Mesendoderm (in vitro differentiated cells): ENCODE results near the gene SLC16A3.

Experiments
- DNase-seq: peaks from one replicate; pipeline ENCODE4 v3.0.0; 2013
- H2AK5ac ChIP-seq: 2 replicates; pipeline ENCODE4 v1.6.1; 2013; ENCODE audit warnings: low read length, inconsistent platforms
- H2BK120ac ChIP-seq: 2 replicates; pipeline ENCODE4 v1.6.1; 2013; ENCODE audit warnings: low read depth, mild to moderate bottlenecking, low read length, moderate library complexity, mixed read lengths
- H2BK15ac ChIP-seq: replicated peaks from 2 replicates; pipeline ENCODE4 v1.6.1; 2013; ENCODE audit warnings: low read depth, mild to moderate bottlenecking, moderate library complexity
- H2BK5ac ChIP-seq: 2 replicates; pipeline ENCODE4 v1.6.1; 2013; ENCODE audit warnings: low read length, inconsistent platforms
- H3K18ac ChIP-seq: 2 replicates; pipeline ENCODE4 v1.6.1; 2013; ENCODE audit warnings: mild to moderate bottlenecking, low read length, mixed read lengths
- H3K23ac ChIP-seq: one replicate; pipeline ENCODE4 v1.6.1; 2013; ENCODE audit warnings: low read length
- H3K27ac ChIP-seq: 2 replicates; pipeline ENCODE4 v1.5.1; 2013; ENCODE audit warnings: low read depth, mild to moderate bottlenecking, inconsistent platforms, low read length, moderate library complexity
- H3K27me3 ChIP-seq: 2 replicates; pipeline ENCODE4 v1.6.1; 2013; ENCODE audit warnings: low read length, control low read depth, mild to moderate bottlenecking, inconsistent platforms; ENCODE audit not compliant: insufficient read depth, poor library complexity
- H3K36me3 ChIP-seq: 2 replicates; pipeline ENCODE4 v1.6.1; 2013; ENCODE audit warnings: low read length, inconsistent platforms; ENCODE audit not compliant: control insufficient read depth, insufficient read depth
- H3K4ac ChIP-seq: one replicate; pipeline ENCODE4 v1.6.1; 2013; ENCODE audit warnings: low read depth, mild to moderate bottlenecking, low read length, moderate library complexity
- H3K4me1 ChIP-seq: 2 replicates; pipeline ENCODE4 v1.6.1; 2013; ENCODE audit warnings: low read depth, low read length, inconsistent platforms; ENCODE audit not compliant: control insufficient read depth
- H3K4me2 ChIP-seq: 2 replicates; pipeline ENCODE4 v1.6.1; 2013; ENCODE audit warnings: low read length
- H3K4me3 ChIP-seq: 2 replicates; pipeline ENCODE4 v1.5.1; 2013; ENCODE audit warnings: mild to moderate bottlenecking, low read length
- H3K56ac ChIP-seq: one replicate; pipeline ENCODE4 v1.6.1; 2013; ENCODE audit warnings: low read length
- H3K79me1 ChIP-seq: 2 replicates; pipeline ENCODE4 v1.6.1; 2013; ENCODE audit warnings: low read length, inconsistent platforms
- H3K79me2 ChIP-seq: 2 replicates; pipeline ENCODE4 v1.6.1; 2013; ENCODE audit warnings: mild to moderate bottlenecking, low read length; ENCODE audit not compliant: control insufficient read depth, insufficient read depth
- H3K9ac ChIP-seq: 2 replicates; pipeline ENCODE4 v1.6.1; 2013; ENCODE audit warnings: low read length, inconsistent platforms
- H4K5ac ChIP-seq: one replicate; pipeline ENCODE4 v1.6.1; 2013; ENCODE audit warnings: low read length
- H4K8ac ChIP-seq: one replicate; pipeline ENCODE4 v1.6.1; 2013; ENCODE audit warnings: low read depth, mild to moderate bottlenecking, control low read depth, low read length, moderate library complexity
- WGBS: extraction: QIAGEN DNeasy Blood & Tissue Kit; methylation state at CpG from one replicate; pipeline ENCODE4 v1.1.7; 2013; ENCODE audit warnings: low lambda C conversion rate, missing lambda C conversion rate; ENCODE audit not compliant: insufficient coverage; ENCODE audit errors: extremely low coverage; 5-methylcytosine and 5-hydroxymethylcytosine counted together

Gene SLC16A3

GRCh38 chr17:82223517-82223916 is 5.3 kb upstream of the SLC16A3 start:
- H3K79me2 ChIP-seq: no peaks in the 10 kb centered on the region
- H3K36me3 ChIP-seq: no peaks in the 10 kb centered on the region
- H2BK15ac ChIP-seq: no peak overlapping the region
- no peak overlapping the region for H3K56ac ChIP-seq
- H3K27ac ChIP-seq: no peak overlapping the region
- H3K9ac ChIP-seq: no peak overlapping the region
- no peaks in the 10 kb centered on the region for H3K4me1 ChIP-seq
- no peak for DNase-seq
- no peak overlapping the region for H4K5ac ChIP-seq
- no CpG with 5 or more reads among the region's 5 CpGs for WGBS
- H2BK120ac ChIP-seq: no peak overlapping the region
- H3K18ac ChIP-seq: no peak overlapping the region
- H3K4me3 ChIP-seq: no peak overlapping the region
- H2AK5ac ChIP-seq: no peak overlapping the region
- no peak overlapping the region for H3K23ac ChIP-seq
- no peaks in the 10 kb centered on the region for H3K27me3 ChIP-seq
- H2BK5ac ChIP-seq: no peak overlapping the region
- no peak overlapping the region for H3K4me2 ChIP-seq
- H3K4ac ChIP-seq: no peak overlapping the region
- no peaks in the 10 kb centered on the region for H3K79me1 ChIP-seq
- H4K8ac ChIP-seq: no peak overlapping the region

GRCh38 chr17:82224666-82225065 is 4.2 kb upstream of the SLC16A3 start:
- Histone ChIP-seq H3K23ac (no peak overlapping the region), H2BK5ac (no peak overlapping the region), H3K4ac (no peak overlapping the region), H3K79me1 (no peaks in the 10 kb centered on the region), H3K36me3 (no peaks in the 10 kb centered on the region), H2AK5ac (no peak overlapping the region), H3K79me2 (no peaks in the 10 kb centered on the region), H3K9ac (no peak overlapping the region), H4K5ac (no peak overlapping the region), H4K8ac (no peak overlapping the region), H3K18ac (no peak overlapping the region), H3K27ac (no peak overlapping the region), H3K4me3 (no peak overlapping the region), H3K27me3 (peaks cover 2% of the 10 kb centered on the region), H3K4me1 (no peaks in the 10 kb centered on the region), H3K56ac (no peak overlapping the region), H3K4me2 (no peak overlapping the region), H2BK120ac (no peak overlapping the region), H2BK15ac (no peak overlapping the region)
- no peak for DNase-seq
- no CpG with 5 or more reads among the region's 8 CpGs for WGBS

GRCh38 chr17:82225368-82226029 is 3.3 kb upstream of the SLC16A3 start:
- no peak overlapping the region for H3K4me3 ChIP-seq
- no peaks in the 10 kb centered on the region for H3K4me1 ChIP-seq
- no peak overlapping the region for H2BK120ac ChIP-seq
- no peak overlapping the region for H2AK5ac ChIP-seq
- no peaks in the 10 kb centered on the region for H3K36me3 ChIP-seq
- H3K79me2 ChIP-seq: no peaks in the 10 kb centered on the region
- no peak overlapping the region for H3K18ac ChIP-seq
- no peak overlapping the region for H4K8ac ChIP-seq
- H2BK15ac ChIP-seq: no peak overlapping the region
- no peak overlapping the region for H3K27ac ChIP-seq
- no peaks in the 10 kb centered on the region for H3K79me1 ChIP-seq
- H2BK5ac ChIP-seq: no peak overlapping the region
- H3K27me3 ChIP-seq: peaks cover 3% of the 10 kb centered on the region
- no peak overlapping the region for H3K9ac ChIP-seq
- H4K5ac ChIP-seq: no peak overlapping the region
- no peak overlapping the region for H3K4ac ChIP-seq
- no CpG with 5 or more reads among the region's 24 CpGs for WGBS
- no peak overlapping the region for H3K23ac ChIP-seq
- DNase-seq: no peak
- H3K56ac ChIP-seq: no peak overlapping the region
- H3K4me2 ChIP-seq: no peak overlapping the region

- Histone ChIP-seq H3K23ac (no peak overlapping the region), H3K27me3 (peaks cover 3% of the 10 kb centered on the region), H3K27ac (no peak overlapping the region), H3K79me2 (no peaks in the 10 kb centered on the region), H2AK5ac (no peak overlapping the region), H3K56ac (no peak overlapping the region), H3K18ac (no peak overlapping the region), H3K79me1 (no peaks in the 10 kb centered on the region), H4K8ac (no peak overlapping the region), H3K4me2 (no peak overlapping the region), H2BK5ac (no peak overlapping the region), H3K4ac (no peak overlapping the region), H3K36me3 (no peaks in the 10 kb centered on the region), H3K4me3 (no peak overlapping the region), H2BK120ac (no peak overlapping the region), H3K9ac (no peak overlapping the region), H4K5ac (no peak overlapping the region), H3K4me1 (no peaks in the 10 kb centered on the region), H2BK15ac (no peak overlapping the region)
- WGBS: no CpG with 5 or more reads among the region's 15 CpGs
- no peak for DNase-seq
Observed at GRCh38 chr17:82226146-82226808, 2.6 kb upstream of the SLC16A3 start.

- Histone ChIP-seq H3K27me3 (peaks cover 3% of the 10 kb centered on the region), H4K5ac (no peak overlapping the region), H3K4me1 (no peaks in the 10 kb centered on the region), H2BK15ac (no peak overlapping the region), H2BK5ac (no peak overlapping the region), H3K36me3 (no peaks in the 10 kb centered on the region), H3K23ac (no peak overlapping the region), H3K79me1 (no peaks in the 10 kb centered on the region), H3K56ac (no peak overlapping the region), H3K4me3 (no peak overlapping the region), H3K4me2 (no peak overlapping the region), H3K9ac (no peak overlapping the region), H2BK120ac (no peak overlapping the region), H4K8ac (no peak overlapping the region), H3K4ac (no peak overlapping the region), H3K79me2 (no peaks in the 10 kb centered on the region), H2AK5ac (no peak overlapping the region), H3K27ac (no peak overlapping the region), H3K18ac (no peak overlapping the region)
- DNase-seq: no peak
- no CpG with 5 or more reads among the region's 16 CpGs for WGBS
Observed at GRCh38 chr17:82226809-82227628, 1.8 kb upstream of the SLC16A3 start.
